EL (cell line): ENCODE results near the gene OLFML2B.

Source experiments
- DNase-seq: peaks from one replicate; pipeline ENCODE4 v3.0.0-alpha.2; 2016

OLFML2B gene

DNA sequence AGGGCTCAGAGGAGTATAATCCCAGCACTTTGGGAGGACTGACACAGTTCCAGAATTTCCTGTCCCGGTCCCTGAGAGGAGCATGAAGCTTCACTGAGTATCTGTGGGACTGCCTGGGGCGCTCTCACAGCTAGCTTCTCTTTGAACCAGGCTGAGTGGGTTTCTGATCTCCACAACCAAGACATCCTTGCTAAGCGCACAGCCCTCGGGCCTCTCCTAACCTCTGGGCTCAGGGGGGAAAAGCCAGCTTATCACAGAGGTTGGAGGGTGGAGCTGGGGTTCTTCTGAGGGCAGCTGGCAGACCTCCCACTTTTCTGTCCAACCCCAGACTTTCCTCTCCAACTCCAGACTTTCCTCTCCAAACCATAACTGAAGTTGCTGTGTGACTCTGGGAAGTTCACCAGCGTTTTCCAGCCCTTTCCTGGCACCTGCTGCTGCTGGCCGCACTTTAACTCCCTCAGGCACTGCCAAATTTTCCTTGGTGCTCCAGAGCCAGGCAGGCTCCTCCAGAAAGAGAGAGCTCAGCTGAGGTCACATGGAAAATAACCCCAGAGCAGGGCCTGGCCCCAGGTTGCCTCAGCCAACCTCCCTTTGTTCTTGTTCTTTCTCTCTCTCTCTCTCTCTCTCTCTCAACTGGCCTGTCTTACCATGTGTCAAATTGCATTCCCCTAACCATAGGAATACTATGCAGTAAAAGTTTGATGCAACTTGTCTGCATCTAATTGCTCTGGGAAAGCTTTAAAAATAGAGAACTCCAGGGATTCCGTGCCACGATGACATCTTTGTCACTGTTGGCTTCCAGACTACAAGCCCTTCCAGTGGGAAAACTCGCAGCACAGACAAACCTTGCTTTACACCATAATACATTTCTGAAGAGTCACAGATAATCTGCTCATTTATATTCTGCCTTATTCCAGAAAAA, 49.5 kb downstream of the OLFML2B start:
- no peak for DNase-seq

DNA sequence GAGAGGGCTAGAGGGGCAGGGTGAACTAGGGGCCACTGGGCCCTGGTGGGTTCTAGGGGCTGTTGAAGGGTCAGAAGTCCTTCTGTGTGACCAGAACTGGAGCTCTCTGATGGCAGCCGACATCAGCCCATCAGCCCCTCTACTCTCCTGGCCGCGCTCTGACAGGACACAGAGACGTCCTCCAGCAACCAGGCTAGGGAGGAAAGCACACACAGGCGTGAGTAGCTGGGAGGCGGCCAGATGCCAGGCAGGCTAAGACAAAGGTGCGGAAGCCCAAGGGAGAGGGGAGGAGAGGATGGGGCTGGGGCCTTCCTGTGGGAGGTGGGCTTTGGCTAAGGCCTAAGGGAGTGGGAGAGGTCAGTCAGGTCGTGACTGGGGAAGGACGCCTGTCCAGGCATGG, 50.8 kb downstream of the OLFML2B start:
- DNase-seq, result no peak

DNA sequence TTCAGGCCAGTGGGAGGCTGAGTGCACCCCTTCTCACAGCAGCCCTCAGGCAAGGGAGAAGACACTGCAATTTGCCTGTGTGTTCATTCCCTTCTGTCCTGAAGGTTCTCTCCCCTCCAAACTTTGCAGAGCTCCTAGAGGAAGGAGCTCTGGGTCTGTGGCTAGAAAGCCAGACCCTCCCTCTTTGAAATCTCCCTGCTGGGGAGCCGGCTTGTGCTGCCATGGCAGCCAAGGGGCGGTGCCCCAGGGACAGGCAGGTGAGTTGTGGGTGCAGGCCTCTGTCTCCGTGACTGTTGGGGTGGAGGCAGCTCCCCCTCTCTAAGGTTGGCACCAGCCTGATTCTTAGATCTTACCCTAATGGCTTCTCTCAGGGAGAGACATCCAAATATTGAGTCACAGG, 53.0 kb downstream of the OLFML2B start:
- no peak for DNase-seq

DNA sequence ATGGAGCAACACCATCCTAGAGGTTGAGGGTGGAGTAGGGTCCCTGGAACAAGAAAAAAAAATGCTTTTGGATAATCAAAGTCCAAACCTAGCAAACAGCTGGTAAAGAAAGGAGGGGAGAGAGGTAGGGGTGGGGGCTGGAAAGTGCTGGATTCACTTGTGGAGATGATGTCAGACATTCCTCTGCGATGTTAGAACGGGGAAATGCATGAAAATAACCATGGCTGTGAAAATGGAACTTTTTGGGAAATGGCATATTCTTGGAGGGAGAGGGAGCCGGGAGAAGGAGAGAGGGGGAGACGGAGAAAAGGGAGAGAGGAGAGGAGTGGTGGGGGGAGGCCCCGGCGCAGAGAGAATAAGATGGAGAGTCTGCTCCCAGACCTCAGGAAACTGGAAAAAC, 53.6 kb downstream of the OLFML2B start:
- no peak for DNase-seq

GRCh38 chr1:161966067-161966466, 57.6 kb downstream of the OLFML2B start:
- no peak for DNase-seq

GRCh38 chr1:161962091-161962887, 61.4 kb downstream of the OLFML2B start:
- DNase-seq, result peak; percentile 93

- DNase-seq, result peak; percentile 70
Measured at GRCh38 chr1:161958425-161958824, 65.2 kb downstream of the OLFML2B start.

DNA sequence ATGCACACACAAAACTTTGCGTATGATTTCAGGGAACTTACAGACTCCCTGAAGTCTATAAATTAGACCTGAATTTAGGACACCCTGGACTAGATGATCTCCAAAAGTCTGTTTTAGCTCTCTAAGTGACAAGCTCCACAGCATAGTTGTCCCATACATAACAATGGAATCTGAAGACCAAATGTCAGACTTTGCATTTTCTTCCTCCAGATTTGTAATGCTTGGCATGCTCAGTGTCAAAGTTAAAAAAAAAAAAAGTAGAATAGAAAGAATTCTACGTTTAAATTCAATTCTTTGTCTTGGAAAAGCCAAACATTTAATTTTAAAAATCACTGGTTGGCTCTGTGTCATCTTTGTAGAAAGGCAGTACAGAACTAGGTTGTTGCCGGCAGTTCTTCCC, 66.7 kb downstream of the OLFML2B start:
- no peak for DNase-seq

GRCh38 chr1:161956097-161956496, 67.6 kb downstream of the OLFML2B start:
- peak; percentile 75 for DNase-seq

GRCh38 chr1:161955606-161956005, 68.1 kb downstream of the OLFML2B start:
- DNase-seq, result no peak

DNA sequence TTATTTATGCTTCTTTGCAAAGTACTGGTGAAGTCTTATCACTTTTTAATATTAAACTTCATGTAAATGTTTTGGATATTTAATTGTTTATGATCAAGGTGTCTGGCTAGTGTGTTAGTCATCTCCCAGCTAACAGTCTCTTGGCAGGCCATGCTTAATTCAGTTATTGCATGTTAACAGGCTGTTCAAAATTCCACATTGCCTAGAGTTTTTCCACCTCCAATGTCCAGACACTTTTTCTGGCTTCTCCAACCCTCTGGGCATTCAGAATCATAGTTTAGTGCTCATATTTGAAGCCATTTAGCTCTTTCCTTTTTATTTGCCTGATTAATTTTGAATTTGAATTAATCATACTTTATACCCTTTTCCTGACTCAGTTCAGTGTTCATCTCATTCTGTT, 69.2 kb downstream of the OLFML2B start:
- no peak for DNase-seq

DNA sequence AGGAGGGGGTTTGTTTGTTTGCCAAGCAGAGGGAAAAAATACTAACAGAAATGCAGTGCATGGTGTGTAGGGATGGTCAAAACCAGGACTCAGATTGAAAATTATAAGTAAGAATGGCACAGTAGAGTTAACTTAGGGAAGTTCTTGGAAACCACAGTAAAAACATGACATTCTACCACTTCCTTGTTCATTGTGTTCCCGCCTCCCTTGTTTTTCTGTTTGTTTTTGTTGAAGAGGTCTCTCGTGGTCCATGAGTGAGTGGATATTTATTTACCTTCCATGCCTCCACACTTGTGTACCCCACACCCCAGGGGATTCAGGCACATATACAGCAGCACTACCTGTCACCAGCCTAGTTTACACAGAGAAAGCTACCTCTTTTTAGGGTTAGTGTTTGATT, 69.6 kb downstream of the OLFML2B start:
- no peak for DNase-seq

DNA sequence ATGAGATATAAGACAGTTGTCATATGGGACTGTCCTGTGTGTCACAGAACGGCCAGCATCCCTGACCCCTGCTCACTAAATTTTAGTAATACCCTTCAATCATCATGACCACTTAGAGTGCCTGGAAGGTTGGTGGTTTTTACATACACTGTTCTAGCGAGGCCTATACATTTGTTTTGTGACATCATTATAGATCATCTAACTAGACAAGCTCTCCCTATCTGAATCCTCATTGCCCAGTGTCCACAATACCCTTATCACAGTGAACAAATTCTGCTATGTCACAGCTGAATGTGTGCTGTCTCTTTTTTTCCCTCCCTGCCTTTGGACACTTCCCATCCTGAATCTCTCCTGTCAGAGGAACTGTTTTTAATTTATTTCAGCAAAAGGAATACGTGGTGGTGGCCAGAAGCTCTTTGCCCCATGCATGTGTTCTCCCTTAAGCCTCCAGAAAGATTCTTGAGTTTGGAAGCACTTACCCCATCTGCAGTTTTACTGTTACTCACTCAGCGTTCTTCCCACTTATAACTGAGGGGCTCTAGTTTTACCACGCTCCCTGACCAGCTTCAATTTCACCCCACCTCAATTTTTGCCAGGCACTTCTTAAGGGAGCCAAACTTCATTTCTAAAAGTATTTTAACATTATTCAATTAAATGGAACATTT, 70.3 kb downstream of the OLFML2B start:
- no peak for DNase-seq

- no peak for DNase-seq
Measured at GRCh38 chr1:161952607-161953172, 71.0 kb downstream of the OLFML2B start.

DNA sequence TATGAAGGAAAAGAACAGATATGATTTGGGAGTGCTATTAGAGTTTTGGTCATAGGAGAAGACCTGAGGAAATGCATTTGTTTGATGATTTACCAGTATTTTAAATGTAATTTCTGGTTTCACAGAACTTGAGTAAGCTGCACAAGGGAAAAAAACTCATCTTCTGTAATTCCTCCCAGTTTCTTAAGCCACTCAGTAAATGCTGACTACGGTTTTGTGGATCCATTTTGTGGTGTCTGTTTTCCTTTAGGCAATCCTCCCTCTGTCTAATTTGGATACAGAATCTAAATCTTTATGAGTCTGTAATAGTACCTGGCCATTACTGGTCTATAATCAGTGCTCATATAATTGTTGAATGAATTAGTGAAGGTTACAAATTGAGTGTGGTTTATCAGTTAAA, 72.0 kb downstream of the OLFML2B start:
- DNase-seq, result no peak

GRCh38 chr1:161950377-161950776, 73.3 kb downstream of the OLFML2B start:
- DNase-seq, result no peak

GRCh38 chr1:161949548-161949947, 74.1 kb downstream of the OLFML2B start:
- DNase-seq, result no peak

GRCh38 chr1:161948435-161948834, 75.2 kb downstream of the OLFML2B start:
- DNase-seq, result no peak

GRCh38 chr1:161946071-161946987, 77.3 kb downstream of the OLFML2B start:
- peak; percentile 70 for DNase-seq

GRCh38 chr1:161945306-161946060, 78.2 kb downstream of the OLFML2B start:
- no peak for DNase-seq

DNA sequence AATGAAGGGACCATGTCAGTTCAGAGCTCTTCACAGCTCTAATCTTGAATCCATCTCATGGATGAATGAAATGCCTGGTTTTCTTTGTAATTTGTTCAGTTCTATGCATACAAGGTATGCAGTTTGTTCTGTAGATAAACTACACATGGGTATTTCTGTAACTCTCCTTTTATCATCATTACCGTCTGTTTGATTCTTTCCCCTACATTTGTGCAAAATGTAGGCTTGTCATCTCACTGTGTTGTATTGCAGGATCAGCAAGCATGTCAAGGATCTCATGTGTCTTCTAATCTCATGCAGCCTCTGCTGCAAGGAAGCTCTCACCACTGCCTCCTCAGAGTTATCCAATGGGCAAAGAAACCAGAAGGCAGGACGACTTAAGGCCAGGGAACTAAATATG, 79.3 kb downstream of the OLFML2B start:
- DNase-seq, result no peak
